Smooth muscle cell of bladder (primary cell): ENCODE measurements around the gene ERFL. TPM values are rescaled to one million over a fixed set of nuclear protein-coding genes. Genes with fewer than 3 reads are reported as not detected.

Source experiments
- total RNA-seq: library from RNA; depleted of rRNA; stranded (reverse); fragments of >200 nt; gene quantifications from 2 replicates; pipeline ENCODE4 v1.2.3, GENCODE V29; 2014

ERFL gene
- under 0.01 and 0.09 TPM in 2 replicates for total RNA-seq

GRCh38 chr19:41928221-41928683 is at the start of gene ERFL:
TSS of gene ERFL (minus strand) at chr19:41928449. CDS start at chr19:41912919, 15,530 bp downstream.

GRCh38 chr19:41959056-41960053 is 31.1 kb upstream of the ERFL start, which contains the start of gene RABAC1:
TSS of gene RABAC1 (minus strand) at chr19:41959321. CDS start at chr19:41959292, 29 bp downstream.

GRCh38 chr19:41882568-41883462 is 45.4 kb downstream of the ERFL start, which contains the start of gene ARHGEF1:
TSS of gene ARHGEF1 (plus strand) at chr19:41883184. CDS start at chr19:41888083, 4,899 bp downstream.

GRCh38 chr19:41876847-41877832 is 51.1 kb downstream of the ERFL start, which contains the start of gene CD79A:
TSS of gene CD79A (plus strand) at chr19:41877279. CDS start at chr19:41877305, 26 bp downstream.

GRCh38 chr19:41859618-41860418 is 68.4 kb downstream of the ERFL start, which contains the start of gene RPS19:
TSS of gene RPS19 (plus strand) at chr19:41860255. CDS start at chr19:41860775, 520 bp downstream.

Other genes starting within 250 kb of the ERFL start
- gene CEACAM7, start 240.2 kb downstream of the ERFL start, total RNA-seq = not detected in 2 replicates
- gene CEACAM5, start 219.8 kb downstream of the ERFL start, total RNA-seq = not detected in 2 replicates
- gene CEACAM6, start 172.9 kb downstream of the ERFL start, total RNA-seq = not detected in 2 replicates
- gene CEACAM3, start 131.9 kb downstream of the ERFL start, total RNA-seq = not detected in 2 replicates
- gene LYPD4, start 83.8 kb downstream of the ERFL start, total RNA-seq = not detected in 2 replicates
- gene DMRTC2, start 83.4 kb downstream of the ERFL start, total RNA-seq = not detected in 2 replicates
- gene RPS19, start 68.2 kb downstream of the ERFL start, total RNA-seq = 1,503 and 2,258 TPM in 2 replicates
- not detected in 2 replicates for gene CD79A, start 51.2 kb downstream of the ERFL start, total RNA-seq
- 23.9 and 26.2 TPM in 2 replicates for gene ARHGEF1, start 45.3 kb downstream of the ERFL start, total RNA-seq
- 312 and 378 TPM in 2 replicates for gene RABAC1, start 30.9 kb upstream of the ERFL start, total RNA-seq
- under 0.01 and 0.09 TPM in 2 replicates for gene ATP1A3, start 65.8 kb upstream of the ERFL start, total RNA-seq
- not detected in 2 replicates for gene GRIK5, start 141.8 kb upstream of the ERFL start, total RNA-seq
- gene ZNF574, start 147.7 kb upstream of the ERFL start, total RNA-seq = 5.4 and 7.1 TPM in 2 replicates
- gene POU2F2, start 204.0 kb upstream of the ERFL start, total RNA-seq = under 0.01 TPM in 2 replicates